ENCODE results near the gene LMX1A.

DNA sequence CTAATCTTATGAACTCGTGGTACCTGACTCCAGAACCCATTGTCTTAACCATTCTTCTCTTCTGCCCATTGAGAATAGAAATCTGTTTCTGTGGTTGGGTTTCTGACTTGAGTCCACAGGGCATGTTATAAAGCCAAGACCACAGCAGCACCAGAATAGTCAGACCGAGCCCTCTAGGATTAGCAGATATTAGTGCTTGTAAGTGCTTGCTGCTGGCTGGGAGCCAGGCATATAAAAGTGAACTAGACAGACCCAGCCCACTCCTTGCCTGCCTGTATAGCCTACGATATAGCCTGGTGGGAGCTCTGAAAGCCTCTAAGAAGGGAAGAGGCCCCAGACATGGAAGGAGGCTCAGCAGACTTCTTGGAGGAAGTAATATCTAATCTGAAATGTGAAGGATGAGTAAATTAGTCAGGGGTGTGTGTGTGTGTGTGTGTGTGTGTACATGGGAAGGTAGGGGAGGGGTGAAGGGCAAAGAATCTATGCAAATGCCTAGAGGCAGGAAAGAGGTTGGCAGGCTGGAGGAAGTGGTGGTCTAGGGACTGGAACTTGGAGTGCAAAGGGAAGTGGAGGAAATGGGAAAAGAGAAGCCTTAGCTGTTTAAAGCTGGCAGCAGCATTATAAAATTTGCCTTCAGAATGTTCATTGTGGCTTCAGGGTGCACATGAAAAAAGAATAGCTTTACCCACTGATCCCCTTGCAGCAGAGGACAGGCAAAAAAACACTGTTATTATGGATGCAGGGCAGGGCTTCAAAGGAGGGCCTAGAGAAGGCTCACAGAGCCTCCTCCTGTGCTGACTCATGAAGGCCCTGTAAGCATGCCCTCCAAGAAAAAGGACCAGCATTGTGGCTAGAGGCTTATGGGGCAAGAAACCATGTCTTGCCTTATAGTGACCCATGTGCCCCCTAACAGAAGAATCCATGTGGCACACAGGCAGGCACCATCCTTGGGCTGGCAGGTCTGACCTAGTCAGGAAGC is 169.2 kb downstream of the LMX1A start:
- TF ChIP-seq, protein P1, sequence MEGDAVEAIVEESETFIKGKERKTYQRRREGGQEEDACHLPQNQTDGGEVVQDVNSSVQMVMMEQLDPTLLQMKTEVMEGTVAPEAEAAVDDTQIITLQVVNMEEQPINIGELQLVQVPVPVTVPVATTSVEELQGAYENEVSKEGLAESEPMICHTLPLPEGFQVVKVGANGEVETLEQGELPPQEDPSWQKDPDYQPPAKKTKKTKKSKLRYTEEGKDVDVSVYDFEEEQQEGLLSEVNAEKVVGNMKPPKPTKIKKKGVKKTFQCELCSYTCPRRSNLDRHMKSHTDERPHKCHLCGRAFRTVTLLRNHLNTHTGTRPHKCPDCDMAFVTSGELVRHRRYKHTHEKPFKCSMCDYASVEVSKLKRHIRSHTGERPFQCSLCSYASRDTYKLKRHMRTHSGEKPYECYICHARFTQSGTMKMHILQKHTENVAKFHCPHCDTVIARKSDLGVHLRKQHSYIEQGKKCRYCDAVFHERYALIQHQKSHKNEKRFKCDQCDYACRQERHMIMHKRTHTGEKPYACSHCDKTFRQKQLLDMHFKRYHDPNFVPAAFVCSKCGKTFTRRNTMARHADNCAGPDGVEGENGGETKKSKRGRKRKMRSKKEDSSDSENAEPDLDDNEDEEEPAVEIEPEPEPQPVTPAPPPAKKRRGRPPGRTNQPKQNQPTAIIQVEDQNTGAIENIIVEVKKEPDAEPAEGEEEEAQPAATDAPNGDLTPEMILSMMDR (IDR thresholded peaks at IDR 0.05; ENCODE audit: low read length): no peak
- TF ChIP-seq EZH2 (optimal IDR thresholded peaks at IDR 0.05; ENCODE audit: low read depth, low read length): no peak
- no peak for TF ChIP-seq EZH2phosphoT487 (IDR thresholded peaks at IDR 0.05; ENCODE audit: low read length)
